ENCODE results near the gene GRXCR1.
A peak's percentile ranks its signal among the peaks of the same experiment; 100 is the strongest.

The GRXCR1 gene

GRCh38 chr4:42892413-42892812, at the start of gene GRXCR1:
Gene GRXCR1, plus strand, starts transcription at chr4:42892713. Its CDS starts 554 bp downstream, at chr4:42893267.
- no peak for DNase-seq (ENCODE audit: low read depth)

GRCh38 chr4:42843694-42844093, 48.8 kb upstream of the GRXCR1 start:
- DNase-seq (ENCODE audit: low read depth): no peak

GRCh38 chr4:42844422-42845070, 48.0 kb upstream of the GRXCR1 start:
- no peak for DNase-seq (ENCODE audit: low read depth)

- no peak for DNase-seq (ENCODE audit: low read depth)
Observed at GRCh38 chr4:42845586-42845985, 46.9 kb upstream of the GRXCR1 start.

GRCh38 chr4:42855779-42856178, 36.7 kb upstream of the GRXCR1 start:
- DNase-seq (ENCODE audit: low read depth): no peak

- peak; percentile 27 for DNase-seq (ENCODE audit: low read depth)
Observed at GRCh38 chr4:42865572-42866189, 26.8 kb upstream of the GRXCR1 start.

- DNase-seq (ENCODE audit: low read depth): no peak
Observed at GRCh38 chr4:42871261-42871660, 21.3 kb upstream of the GRXCR1 start.

- no peak for DNase-seq (ENCODE audit: low read depth)
Observed at GRCh38 chr4:42871671-42872290, 20.7 kb upstream of the GRXCR1 start.

- DNase-seq (ENCODE audit: low read depth): no peak
Observed at GRCh38 chr4:42878863-42879262, 13.7 kb upstream of the GRXCR1 start.

- DNase-seq (ENCODE audit: low read depth): no peak
Observed at GRCh38 chr4:42881253-42881652, 11.3 kb upstream of the GRXCR1 start.

GRCh38 chr4:42891644-42892043, 869 bp upstream of the GRXCR1 start:
- no peak for DNase-seq (ENCODE audit: low read depth)

GRCh38 chr4:42895452-42895851, 2.9 kb downstream of the GRXCR1 start:
- DNase-seq (ENCODE audit: low read depth): no peak

GRCh38 chr4:42904986-42905385, 12.5 kb downstream of the GRXCR1 start:
- DNase-seq (ENCODE audit: low read depth): no peak

GRCh38 chr4:42905591-42905990, 13.1 kb downstream of the GRXCR1 start:
- DNase-seq (ENCODE audit: low read depth): no peak

GRCh38 chr4:42906341-42906740, 13.8 kb downstream of the GRXCR1 start:
- DNase-seq (ENCODE audit: low read depth): no peak

- DNase-seq (ENCODE audit: low read depth): no peak
Observed at GRCh38 chr4:42906891-42907759, 14.6 kb downstream of the GRXCR1 start.

- no peak for DNase-seq (ENCODE audit: low read depth)
Observed at GRCh38 chr4:42910459-42910858, 17.9 kb downstream of the GRXCR1 start.

GRCh38 chr4:42914937-42915336, 22.4 kb downstream of the GRXCR1 start:
- DNase-seq (ENCODE audit: low read depth): no peak

- no peak for DNase-seq (ENCODE audit: low read depth)
Observed at GRCh38 chr4:42915484-42915883, 23.0 kb downstream of the GRXCR1 start.

- no peak for DNase-seq (ENCODE audit: low read depth)
Observed at GRCh38 chr4:42917296-42917695, 24.8 kb downstream of the GRXCR1 start.

- no peak for DNase-seq (ENCODE audit: low read depth)
Observed at GRCh38 chr4:42923431-42923830, 30.9 kb downstream of the GRXCR1 start.

- no peak for DNase-seq (ENCODE audit: low read depth)
Observed at GRCh38 chr4:42925921-42926320, 33.4 kb downstream of the GRXCR1 start.

- DNase-seq (ENCODE audit: low read depth): no peak
Observed at GRCh38 chr4:42927946-42928345, 35.4 kb downstream of the GRXCR1 start.
